ENCODE measurements around the gene CASZ1.
A peak's percentile ranks its signal among the peaks of the same experiment; 100 is the strongest.

CASZ1 gene

GRCh38 chr1:10593750-10594149 is 202.7 kb downstream of the CASZ1 start:
- H3K27ac ChIP-seq, result no peak overlapping the region
- TF ChIP-seq CTCF (IDR thresholded peaks at IDR 0.05) (no peak), ZFX (IDR thresholded peaks at IDR 0.05; ENCODE audit: borderline replicate concordance) (no peak)

DNA sequence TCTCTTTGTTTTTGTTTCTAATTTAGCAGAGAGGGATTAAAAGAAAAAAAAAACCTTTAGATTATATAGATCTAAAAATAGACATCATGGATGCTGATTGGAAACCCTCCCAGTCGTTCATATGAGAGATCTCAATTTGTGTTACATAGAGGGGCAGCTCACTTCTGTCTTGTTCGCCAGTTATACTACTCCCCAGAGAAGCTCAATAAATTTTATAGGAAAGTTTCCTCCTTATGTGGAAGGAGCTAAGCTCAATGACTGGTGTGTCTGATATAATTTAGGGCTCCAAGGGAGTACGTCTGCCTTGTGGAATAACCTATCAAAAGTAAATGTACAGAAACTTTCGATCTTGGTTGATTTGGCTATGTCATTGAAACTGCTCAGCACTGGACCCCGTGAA is 204.1 kb downstream of the CASZ1 start:
- TF ChIP-seq ZFX (IDR thresholded peaks at IDR 0.05; ENCODE audit: borderline replicate concordance) (no peak), CTCF (IDR thresholded peaks at IDR 0.05) (no peak)
- no peak overlapping the region for H3K27ac ChIP-seq

DNA sequence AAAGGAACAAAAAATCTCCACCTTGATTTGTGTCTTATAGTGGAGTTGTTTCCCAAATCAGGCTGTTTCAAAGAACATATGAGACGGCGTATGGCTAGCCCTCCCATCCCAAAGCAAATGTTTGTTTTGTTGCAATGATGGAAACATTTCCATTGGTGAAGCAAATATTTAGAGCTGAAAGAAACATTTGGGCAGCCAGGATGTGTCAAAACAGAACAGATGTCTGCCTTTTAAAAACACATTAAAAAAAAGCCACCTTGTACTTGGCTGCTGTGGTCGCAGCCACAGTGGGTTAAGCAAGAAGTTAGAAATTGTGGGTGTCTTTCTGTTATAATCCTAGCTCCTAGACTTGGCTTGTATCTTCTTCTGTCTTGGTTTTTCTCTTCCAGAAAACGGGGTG is 205.4 kb downstream of the CASZ1 start:
- TF ChIP-seq CTCF (IDR thresholded peaks at IDR 0.05), result no peak
- TF ChIP-seq ZFX (IDR thresholded peaks at IDR 0.05; ENCODE audit: borderline replicate concordance), result no peak
- peak overlapping the region; percentile 30; the same call in 1 of the 2 replicates for H3K27ac ChIP-seq

- no peak for TF ChIP-seq CTCF (IDR thresholded peaks at IDR 0.05)
- TF ChIP-seq ZFX (IDR thresholded peaks at IDR 0.05; ENCODE audit: borderline replicate concordance), result no peak
- H3K27ac ChIP-seq, result no peak overlapping the region
These were observed 207.4 kb downstream of the CASZ1 start for GRCh38 chr1:10589074-10589473.

DNA sequence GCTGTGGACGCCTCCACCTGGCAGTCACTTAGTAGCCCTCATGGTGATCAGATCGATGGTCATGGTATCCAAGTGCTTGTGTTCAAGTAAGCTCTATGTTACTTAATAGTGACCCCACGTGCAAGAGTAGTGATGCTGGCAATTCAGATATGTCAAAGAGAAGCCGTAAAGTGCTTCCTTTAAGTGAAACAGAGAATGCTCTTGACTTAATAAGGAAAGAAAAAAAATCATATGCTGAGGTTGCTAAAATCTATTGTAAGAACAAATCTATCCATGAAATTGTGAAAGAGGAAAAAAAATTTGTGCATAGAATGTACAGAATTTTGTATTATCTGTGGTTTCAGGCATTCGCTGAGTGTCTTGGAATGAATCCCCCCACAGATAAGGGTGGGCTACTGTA is 207.8 kb downstream of the CASZ1 start:
- TF ChIP-seq CTCF (IDR thresholded peaks at IDR 0.05), result no peak
- TF ChIP-seq ZFX (IDR thresholded peaks at IDR 0.05; ENCODE audit: borderline replicate concordance), result no peak
- no peak overlapping the region for H3K27ac ChIP-seq
